Chondrocyte (in vitro differentiated cells): ENCODE data around the gene WWOX. TPM values are rescaled to one million over a fixed set of nuclear protein-coding genes. Genes with fewer than 3 reads are reported as not detected.

Experiments used
- DNase-seq: peaks from one replicate; pipeline ENCODE4 v3.0.0; 2021; ENCODE audit warnings: mixed read lengths, low spot score
- H3K27ac Mint-ChIP-seq: one replicate; pipeline ENCODE4 v1.8.0; 2021; ENCODE audit warnings: mild to moderate bottlenecking, moderate library complexity, mixed read lengths; ENCODE audit not compliant: unreplicated experiment
- H3K27me3 Mint-ChIP-seq: 2 replicates; pipeline ENCODE4 v1.8.0; 2021; ENCODE audit warnings: low read depth, mixed read lengths
- H3K36me3 Mint-ChIP-seq: 2 replicates; pipeline ENCODE4 v1.8.0; 2021; ENCODE audit warnings: low read depth, mixed read lengths
- H3K4me1 Mint-ChIP-seq: 2 replicates; pipeline ENCODE4 v1.8.0; 2021; ENCODE audit warnings: low read depth, mild to moderate bottlenecking, mixed read lengths
- H3K4me3 Mint-ChIP-seq: one replicate; pipeline ENCODE4 v1.8.0; 2021; ENCODE audit warnings: mild to moderate bottlenecking, moderate library complexity, mixed read lengths; ENCODE audit not compliant: unreplicated experiment
- H3K9me3 Mint-ChIP-seq: 2 replicates; pipeline ENCODE4 v1.8.0; 2021; ENCODE audit warnings: low read depth, mixed read lengths
- CTCF ChIP-seq: fragments of 200-600 bp; sonication (generic); IDR thresholded peaks from 2 replicates; pipeline ENCODE4 v1.5.0; 2021; ENCODE audit warnings: antibody characterized with exemption, mild to moderate bottlenecking, moderate library complexity
- total RNA-seq: library from RNA; stranded (reverse); gene quantifications from 3 replicates; pipeline ENCODE4 v1.2.1, GENCODE V29; 2021

WWOX gene
- total RNA-seq, 1 donor from 2014 or later: 12.1 TPM

GRCh38 chr16:78494105-78494504 is 394.7 kb downstream of the WWOX start:
- Mint-ChIP-seq H3K27ac (no peak overlapping the region), H3K4me1 (no peaks in the 10 kb centered on the region), H3K9me3 (no peaks in the 10 kb centered on the region), H3K27me3 (no peaks in the 10 kb centered on the region), H3K4me3 (no peak overlapping the region), H3K36me3 (peaks cover 2% of the 10 kb centered on the region)
- no peak for TF ChIP-seq CTCF
- no peak for DNase-seq

DNA sequence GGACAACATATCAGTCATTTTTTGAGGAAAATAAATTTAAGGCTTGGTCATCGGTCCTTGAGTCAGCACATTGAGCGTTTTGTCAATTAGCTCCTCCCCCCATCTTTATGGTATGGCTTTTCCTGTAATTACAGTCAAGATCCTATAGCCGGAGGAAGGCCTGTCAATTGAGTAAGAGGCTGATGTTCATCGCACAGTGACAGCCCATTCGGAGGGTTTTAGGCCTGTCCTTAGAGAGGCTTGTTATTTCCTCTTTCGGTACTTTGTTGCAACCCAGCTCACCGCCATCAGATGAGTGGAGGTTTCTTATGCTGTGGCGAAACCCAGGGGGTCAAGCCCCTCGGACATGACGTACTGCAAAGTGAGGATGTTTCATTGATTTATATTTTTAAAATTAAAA is 395.2 kb downstream of the WWOX start:
- Mint-ChIP-seq H3K9me3 (no peaks in the 10 kb centered on the region), H3K36me3 (peaks cover 2% of the 10 kb centered on the region), H3K27me3 (no peaks in the 10 kb centered on the region), H3K4me3 (no peak overlapping the region), H3K27ac (no peak overlapping the region), H3K4me1 (no peaks in the 10 kb centered on the region)
- DNase-seq: no peak
- no peak for TF ChIP-seq CTCF

DNA sequence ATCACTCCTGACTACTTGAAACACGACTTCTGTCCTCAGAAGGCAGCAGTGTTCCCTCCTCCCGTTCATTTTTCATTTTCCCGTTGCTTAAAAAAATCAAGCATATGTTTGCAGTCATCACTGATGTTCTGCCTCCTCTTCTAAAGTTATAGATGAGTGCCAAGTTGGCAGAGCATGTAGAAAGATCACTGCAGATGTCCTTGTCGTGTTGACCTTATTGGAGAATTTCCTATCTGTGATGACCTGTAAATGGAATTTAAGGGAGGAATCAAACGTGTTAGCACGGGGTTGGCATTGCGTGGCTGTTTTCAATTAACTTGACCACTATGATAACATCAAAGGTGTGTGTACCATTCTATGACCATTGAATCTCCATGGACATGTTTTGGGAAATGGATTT is 396.7 kb downstream of the WWOX start:
- no peak for TF ChIP-seq CTCF
- H3K27ac Mint-ChIP-seq: no peak overlapping the region
- DNase-seq: no peak
- no peaks in the 10 kb centered on the region for H3K9me3 Mint-ChIP-seq
- no peaks in the 10 kb centered on the region for H3K4me1 Mint-ChIP-seq
- no peaks in the 10 kb centered on the region for H3K27me3 Mint-ChIP-seq
- H3K4me3 Mint-ChIP-seq: no peak overlapping the region
- peaks cover 2% of the 10 kb centered on the region for H3K36me3 Mint-ChIP-seq

DNA sequence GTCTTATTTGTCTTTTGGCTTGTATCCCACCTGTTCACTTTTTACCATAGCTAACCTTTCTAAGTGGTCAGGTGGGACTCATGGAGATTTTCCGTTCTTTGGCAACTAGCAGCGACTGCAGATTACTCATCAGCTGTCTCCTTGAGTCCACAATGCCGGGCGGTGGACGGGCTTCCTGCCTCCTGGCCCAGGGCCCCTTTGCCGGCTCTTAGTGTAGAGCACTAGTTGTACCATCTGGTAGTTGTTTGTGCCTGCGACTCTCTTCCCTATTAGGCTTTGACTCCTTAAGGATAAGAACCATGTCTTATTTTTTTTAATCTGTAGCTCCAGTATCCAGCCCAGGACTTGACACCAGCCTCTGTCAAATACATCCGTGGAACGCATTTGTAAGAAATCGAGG is 399.9 kb downstream of the WWOX start:
- Mint-ChIP-seq H3K4me1 (peaks cover 2% of the 10 kb centered on the region), H3K9me3 (no peaks in the 10 kb centered on the region), H3K4me3 (no peak overlapping the region), H3K27ac (no peak overlapping the region), H3K36me3 (peaks cover 2% of the 10 kb centered on the region), H3K27me3 (no peaks in the 10 kb centered on the region)
- no peak for DNase-seq
- no peak for TF ChIP-seq CTCF

DNA sequence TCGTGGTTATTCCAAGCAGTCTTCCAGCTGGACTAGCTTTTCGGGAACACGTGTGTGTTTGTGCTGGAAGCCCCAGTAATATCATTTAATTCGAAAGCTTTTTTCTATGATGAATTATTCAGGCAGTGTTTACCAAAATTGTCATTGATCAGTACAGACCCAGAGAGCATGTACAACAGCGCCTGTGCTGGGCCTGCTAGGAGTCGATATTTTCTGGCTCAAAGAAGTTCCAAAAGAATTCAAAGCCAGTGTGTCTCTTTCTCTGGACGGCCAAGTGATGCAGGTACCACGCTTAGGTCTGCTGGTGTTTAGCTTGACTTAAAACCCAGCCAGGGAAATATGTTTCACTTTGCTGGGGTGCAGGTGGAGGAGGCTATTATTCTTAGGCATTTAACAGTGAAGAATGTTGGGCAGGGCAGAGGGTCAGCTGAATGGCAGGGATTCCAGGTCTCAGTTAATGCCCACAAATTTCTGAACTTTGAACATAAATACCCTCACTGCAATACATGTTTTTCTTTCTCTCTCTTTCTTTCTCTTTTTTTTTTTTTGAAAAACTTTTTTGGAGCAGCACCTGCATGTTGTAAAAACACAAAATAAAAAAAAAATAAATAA is 401.3 kb downstream of the WWOX start:
- TF ChIP-seq CTCF: no peak
- Mint-ChIP-seq H3K27me3 (no peaks in the 10 kb centered on the region), H3K4me1 (peaks cover 3% of the 10 kb centered on the region), H3K27ac (no peak overlapping the region), H3K9me3 (no peaks in the 10 kb centered on the region), H3K36me3 (peaks cover 2% of the 10 kb centered on the region), H3K4me3 (no peak overlapping the region)
- no peak for DNase-seq
